PC-9 (cell line): Measurements from ENCODE around the gene FAM162A. TPM values are rescaled to one million over a fixed set of nuclear protein-coding genes. Genes with fewer than 3 reads are reported as not detected.

Experiments used
- BruUV-seq: library from RNA; stranded (reverse); fragments of 400-500 nt; replicated peaks from 2 replicates; lab custom pipeline; 2021; lab: Mats Ljungman, UMichigan
- CTCF ChIA-PET: fragments of 300-600 bp; sonication (Branson Sonifier 250); formaldehyde crosslinking; loops from one replicate; lab custom pipeline; 2022; ENCODE audit warnings: antibody characterized with exemption; lab: Charles Lee
- POLR2A ChIA-PET: fragments of 300-600 bp; sonication (Branson Sonifier 250); formaldehyde crosslinking; loops from one replicate; lab custom pipeline; 2022; ENCODE audit warnings: antibody characterized with exemption; ENCODE audit not compliant: unreplicated experiment; lab: Charles Lee
- DNase-seq, 2 experiments: peaks; one replicate each; pipeline versions ENCODE4 v3.0.0 to v3.0.0-alpha.2; 2015 to 2022; ENCODE audit warnings: mixed read lengths in 1 of 2
- H2AFZ ChIP-seq: fragments of 200-600 bp; sonication (generic); 2 replicates; pipeline ENCODE4 v1.8.1; 2017; ENCODE audit warnings: antibody characterized with exemption
- H3F3A ChIP-seq: fragments of 200-600 bp; sonication (generic); 2 replicates; pipeline ENCODE4 v1.8.1; 2017; ENCODE audit warnings: antibody characterized with exemption, mild to moderate bottlenecking, low read depth; ENCODE audit not compliant: insufficient read depth
- H3K27ac ChIP-seq: fragments of 200-600 bp; sonication (generic); 2 replicates; pipeline ENCODE4 v1.6.1; 2016; ENCODE audit warnings: mixed run types
- H3K27me3 ChIP-seq: fragments of 200-600 bp; sonication (generic); 2 replicates; pipeline ENCODE4 v1.6.1; 2016; ENCODE audit warnings: low read depth, mixed run types; ENCODE audit not compliant: insufficient read depth
- H3K36me3 ChIP-seq: fragments of 200-600 bp; sonication (generic); 2 replicates; pipeline ENCODE4 v1.6.1; 2016; ENCODE audit warnings: low read depth, mixed run types
- H3K4me1 ChIP-seq: fragments of 200-600 bp; sonication (generic); replicated peaks from 2 replicates; pipeline ENCODE4 v1.6.1; 2016; ENCODE audit warnings: mixed run types; ENCODE audit not compliant: insufficient read depth
- H3K4me2 ChIP-seq: fragments of 200-600 bp; sonication (generic); 2 replicates; pipeline ENCODE4 v1.6.1; 2017; ENCODE audit warnings: mixed run types
- H3K4me3 ChIP-seq: fragments of 200-600 bp; sonication (generic); 2 replicates; pipeline ENCODE4 v1.6.1; 2016; ENCODE audit warnings: mixed run types
- H3K79me2 ChIP-seq: fragments of 200-600 bp; sonication (generic); 2 replicates; pipeline ENCODE4 v1.6.1; 2017; ENCODE audit warnings: low read depth, mixed run types
- H3K9me2 ChIP-seq: fragments of 200-600 bp; sonication (generic); 2 replicates; pipeline ENCODE4 v1.8.1; 2017; ENCODE audit warnings: mild to moderate bottlenecking; ENCODE audit not compliant: insufficient read depth
- H3K9me3 ChIP-seq: fragments of 200-600 bp; sonication (generic); 2 replicates; pipeline ENCODE4 v1.8.1; 2016; ENCODE audit warnings: low read depth; ENCODE audit not compliant: insufficient read depth
- H4K20me1 ChIP-seq: fragments of 200-600 bp; sonication (generic); 2 replicates; pipeline ENCODE4 v1.8.1; 2017; ENCODE audit not compliant: insufficient read depth
- CTCF ChIP-seq: fragments of 200-600 bp; sonication (generic); conservative IDR thresholded peaks from 2 replicates; pipeline ENCODE4 v1.6.1; 2017; ENCODE audit warnings: mixed run types, antibody characterized with exemption, mild to moderate bottlenecking, moderate library complexity
- EZH2 ChIP-seq: fragments of 200-600 bp; sonication (generic); IDR thresholded peaks from 2 replicates; pipeline ENCODE4 v1.8.0; 2017; ENCODE audit warnings: antibody characterized with exemption, low read depth
- intact Hi-C: fragments of 100-400 bp; cut with micrococcal nuclease; formaldehyde crosslinking; loops from one replicate; pipeline ENCODE4 v1.10.0; 2022; ENCODE audit not compliant: unreplicated experiment
- total RNA-seq: library from RNA; stranded (reverse); gene quantifications from 2 replicates; pipeline ENCODE4 v1.2.3, GENCODE V29; 2021

Gene FAM162A
- total RNA-seq, 1 experiment from 2014 or later, result 36.8 TPM

GRCh38 chr3:122390665-122391064 lies 6.7 kb downstream of the FAM162A start:
- ChIA-PET POLR2A (no interaction called here), CTCF (no interaction called here)
- Histone ChIP-seq H3F3A (no peaks in the 10 kb centered on the region; the same call in 1 of the 2 replicates), H2AFZ (no peak overlapping the region), H3K4me3 (no peak overlapping the region), H3K9me3 (no peaks in the 10 kb centered on the region), H3K4me2 (no peak overlapping the region), H3K27ac (no peak overlapping the region), H4K20me1 (no peaks in the 10 kb centered on the region), H3K79me2 (no peaks in the 10 kb centered on the region), H3K4me1 (no peaks in the 10 kb centered on the region), H3K36me3 (no peaks in the 10 kb centered on the region), H3K9me2 (no peaks in the 10 kb centered on the region), H3K27me3 (no peaks in the 10 kb centered on the region)
- TF ChIP-seq CTCF (no peak), EZH2 (no peak)
- intact Hi-C loops, result loop anchor here (10.0 kb wide), 2 partner anchors 404 to 554 kb away; partner anchors contain the start of genes HSPBAP1 and SLC49A4
- no peak for DNase-seq
- BruUV-seq, result no TSS peak

- H3K4me1 ChIP-seq, result no peaks in the 10 kb centered on the region
- no TSS peak for BruUV-seq
- H3K9me2 ChIP-seq, result no peaks in the 10 kb centered on the region
- H3K27me3 ChIP-seq, result no peaks in the 10 kb centered on the region
- TF ChIP-seq EZH2, result no peak
- no peak for TF ChIP-seq CTCF
- no peaks in the 10 kb centered on the region for H3K36me3 ChIP-seq
- ChIA-PET CTCF (interaction anchor here (1.0 kb wide), 1 partner anchor 583 kb away, joined by 3 read pairs; no protein-coding TSS in a partner anchor), POLR2A (no interaction called here)
- intact Hi-C loops, result loop anchor here (2.0 to 10.0 kb wide), 4 partner anchors 169 to 867 kb away; partner anchors contain the start of genes HSPBAP1 and SLC49A4
- H3F3A ChIP-seq, result no peaks in the 10 kb centered on the region; the same call in 1 of the 2 replicates
- H3K79me2 ChIP-seq, result no peaks in the 10 kb centered on the region
- no peak overlapping the region for H3K27ac ChIP-seq
- H2AFZ ChIP-seq, result no peak overlapping the region
- H3K9me3 ChIP-seq, result no peaks in the 10 kb centered on the region
- no peak overlapping the region for H3K4me3 ChIP-seq
- DNase-seq, result no peak
- H3K4me2 ChIP-seq, result no peak overlapping the region
- H4K20me1 ChIP-seq, result no peaks in the 10 kb centered on the region
These were observed 7.9 kb downstream of the FAM162A start for GRCh38 chr3:122391681-122392446.

GRCh38 chr3:122392868-122393844 lies 9.2 kb downstream of the FAM162A start:
- BruUV-seq, result no TSS peak
- peak in 1 of 2 experiments; percentile 9 for DNase-seq
- CTCF ChIA-PET, result interaction anchor here (0.6 to 1.5 kb wide), 11 partner anchors 10 to 582 kb away, joined by 3 to 7 read pairs (median 3); partner anchors contain the start of genes FAM162A and MIX23

More at GRCh38 chr3:122392868-122393844, 9.2 kb downstream of the FAM162A start:
- Histone ChIP-seq H3K9me3 (no peaks in the 10 kb centered on the region), H3K36me3 (no peaks in the 10 kb centered on the region), H3K27me3 (no peaks in the 10 kb centered on the region), H4K20me1 (no peaks in the 10 kb centered on the region), H3K4me2 (no peak overlapping the region), H3F3A (no peaks in the 10 kb centered on the region; the same call in 1 of the 2 replicates), H3K79me2 (no peaks in the 10 kb centered on the region), H3K4me3 (no peak overlapping the region), H3K9me2 (no peaks in the 10 kb centered on the region), H3K4me1 (no peaks in the 10 kb centered on the region), H2AFZ (no peak overlapping the region), H3K27ac (no peak overlapping the region)
- POLR2A ChIA-PET, result interaction anchor here (0.6 to 0.7 kb wide), 4 partner anchors 9 to 893 kb away, joined by 3 to 16 read pairs (median 8); partner anchors contain the start of gene FAM162A
- TF ChIP-seq CTCF, result peak; percentile 91
- no peak for TF ChIP-seq EZH2
- intact Hi-C loops, result loop anchor here (1.0 to 10.0 kb wide), 6 partner anchors 168 to 866 kb away; partner anchors contain the start of genes HSPBAP1 and SLC49A4
